H1 (cell line): ENCODE data around the gene SERPINB1. TPM values are rescaled to one million over a fixed set of nuclear protein-coding genes. Genes with fewer than 3 reads are reported as not detected.

Source experiments
- CTCF ChIA-PET: fragments of 300-600 bp; sonication (Branson Sonifier 250); formaldehyde crosslinking; loops from one replicate; lab custom pipeline; 2021; ENCODE audit not compliant: partially characterized antibody; lab: Charles Lee
- POLR2A ChIA-PET: fragments of 300-600 bp; sonication (Branson Sonifier 250); formaldehyde crosslinking; loops from one replicate; lab custom pipeline; 2021; ENCODE audit warnings: inconsistent platforms; ENCODE audit not compliant: partially characterized antibody; lab: Charles Lee
- DNase-seq, 2 experiments: peaks; one replicate each; pipeline versions ENCODE4 v3.0.0 to v3.0.0-alpha.2; 2010 to 2022; ENCODE audit warnings: low spot score in 2 of 2, low read depth in 1 of 2, mixed read lengths in 1 of 2
- FAIRE-seq: peaks from 2 replicates; lab custom pipeline; 2011; peaks lifted over from hg19 to GRCh38; lab: Jason Lieb, UNC
- H2AFZ ChIP-seq: 2 replicates; pipeline ENCODE4 v1.8.1; 2012; ENCODE audit warnings: low read length, inconsistent platforms
- H2AK5ac ChIP-seq: 2 replicates; pipeline ENCODE4 v1.6.1; 2013; ENCODE audit warnings: low read depth, low read length
- H2BK120ac ChIP-seq: replicated peaks from 2 replicates; pipeline ENCODE3; 2013; ENCODE audit warnings: low read depth, low read length, inconsistent platforms
- H2BK12ac ChIP-seq: 2 replicates; pipeline ENCODE4 v1.6.1; 2013; ENCODE audit warnings: low read depth, low read length
- H2BK15ac ChIP-seq: 2 replicates; pipeline ENCODE4 v1.6.1; 2013; ENCODE audit warnings: low read length
- H2BK20ac ChIP-seq: 2 replicates; pipeline ENCODE4 v1.6.1; 2013; ENCODE audit warnings: low read length
- H2BK5ac ChIP-seq: 2 replicates; pipeline ENCODE4 v1.6.1; 2013; ENCODE audit warnings: low read depth, low read length
- H3K14ac ChIP-seq: 2 replicates; pipeline ENCODE4 v1.6.1; 2013; ENCODE audit warnings: inconsistent platforms; ENCODE audit not compliant: insufficient read length
- H3K18ac ChIP-seq: 2 replicates; pipeline ENCODE4 v1.6.1; 2013; ENCODE audit warnings: low read length; ENCODE audit errors: extremely low read depth
- H3K23ac ChIP-seq: 2 replicates; pipeline ENCODE4 v1.6.1; 2013; ENCODE audit warnings: inconsistent platforms; ENCODE audit not compliant: insufficient read length
- H3K23me2 ChIP-seq: 2 replicates; pipeline ENCODE4 v1.6.1; 2013; ENCODE audit warnings: low read depth, low read length
- H3K27ac ChIP-seq: 2 replicates; pipeline ENCODE4 v1.6.1; 2011; ENCODE audit warnings: low read depth, low read length, inconsistent platforms
- H3K27me3 ChIP-seq, 4 experiments: replicated peaks in 1 of 4; 1 replicate in 1 of 4; 2 replicates in 3 of 4; pipeline versions ENCODE4 v1.6.1 to v1.8.1; 2011 to 2013; ENCODE audit warnings: low read length in 3 of 4, mild to moderate bottlenecking in 3 of 4, inconsistent platforms in 2 of 4, mixed read lengths in 2 of 4, moderate library complexity in 1 of 4; ENCODE audit not compliant: control insufficient read depth in 3 of 4, insufficient read depth in 3 of 4; ENCODE audit errors: extremely low read depth in 1 of 4
- H3K36me3 ChIP-seq, 4 experiments: 2 replicates each; pipeline versions ENCODE4 v1.6.1 to v1.8.1; 2011 to 2013; ENCODE audit warnings: mild to moderate bottlenecking in 4 of 4, low read length in 3 of 4, moderate library complexity in 2 of 4, control low read depth in 1 of 4, inconsistent platforms in 1 of 4; ENCODE audit not compliant: insufficient read depth in 4 of 4, control insufficient read depth in 2 of 4
- H3K4ac ChIP-seq: replicated peaks from 2 replicates; pipeline ENCODE3; 2013; ENCODE audit warnings: low read length, low read depth, mixed read lengths, inconsistent platforms; ENCODE audit not compliant: insufficient read length
- H3K4me1 ChIP-seq, 4 experiments: replicated peaks in 1 of 4; 1 replicate in 1 of 4; 2 replicates in 3 of 4; pipeline versions ENCODE4 v1.6.1 to v1.8.1; 2011 to 2013; ENCODE audit warnings: low read length in 3 of 4, inconsistent platforms in 2 of 4, mixed read lengths in 1 of 4; ENCODE audit not compliant: insufficient read depth in 4 of 4, control insufficient read depth in 3 of 4
- H3K4me2 ChIP-seq, 2 experiments: 2 replicates each; pipeline versions ENCODE4 v1.6.1 to v1.8.1; 2011 to 2013; ENCODE audit warnings: low read depth in 2 of 2, low read length in 2 of 2, control low read depth in 1 of 2, inconsistent platforms in 1 of 2, mild to moderate bottlenecking in 1 of 2; ENCODE audit not compliant: insufficient read depth in 1 of 2
- H3K4me3 ChIP-seq, 4 experiments: fragments of 200-600, 300-600 bp in 1 of 4; sonication (generic), shearing (Covaris generic), sonication (Bioruptor Twin) in 1 of 4; 2 replicates each; pipeline versions ENCODE4 v1.5.1 to v1.8.1; 2011 to 2016; ENCODE audit warnings: low read length in 4 of 4, low read depth in 3 of 4, control low read depth in 2 of 4, inconsistent platforms in 2 of 4, mild to moderate bottlenecking in 2 of 4, mixed read lengths in 1 of 4, moderate library complexity in 1 of 4; ENCODE audit not compliant: insufficient read depth in 2 of 4; ENCODE audit errors: extremely low read depth in 1 of 4
- H3K56ac ChIP-seq: replicated peaks from 2 replicates; pipeline ENCODE3; 2013; ENCODE audit warnings: low read depth, mild to moderate bottlenecking, mixed read lengths, low read length, inconsistent platforms; ENCODE audit not compliant: insufficient read length
- H3K79me1 ChIP-seq: 2 replicates; pipeline ENCODE4 v1.6.1; 2013; ENCODE audit warnings: low read depth, low read length, control low read depth
- H3K79me2 ChIP-seq, 2 experiments: 2 replicates each; pipeline versions ENCODE4 v1.6.1 to v1.8.1; 2012 to 2013; ENCODE audit warnings: low read length in 2 of 2, mild to moderate bottlenecking in 2 of 2, inconsistent platforms in 1 of 2; ENCODE audit not compliant: insufficient read depth in 2 of 2, control insufficient read depth in 1 of 2
- H3K9ac ChIP-seq, 4 experiments: replicated peaks in 1 of 4; 1 replicate in 1 of 4; 2 replicates in 3 of 4; pipeline versions ENCODE4 v1.6.1 to v1.8.1; 2011 to 2013; ENCODE audit warnings: low read depth in 3 of 4, low read length in 3 of 4, control low read depth in 2 of 4, mild to moderate bottlenecking in 2 of 4, moderate library complexity in 2 of 4, inconsistent platforms in 1 of 4; ENCODE audit errors: extremely low read depth in 1 of 4
- H3K9me3 ChIP-seq, 2 experiments: 2 replicates each; pipeline versions ENCODE4 v1.6.1 to v1.8.1; 2012 to 2013; ENCODE audit warnings: mild to moderate bottlenecking in 2 of 2, moderate library complexity in 2 of 2, control low read depth in 1 of 2, inconsistent platforms in 1 of 2, low read depth in 1 of 2, low read length in 1 of 2, mixed read lengths in 1 of 2; ENCODE audit not compliant: insufficient read depth in 2 of 2
- H4K20me1 ChIP-seq, 2 experiments: replicated peaks in 1 of 2; 2 replicates each; pipeline versions ENCODE3 to v1.8.1; 2011 to 2013; ENCODE audit warnings: inconsistent platforms in 2 of 2, low read length in 2 of 2, mild to moderate bottlenecking in 1 of 2; ENCODE audit not compliant: insufficient read depth in 2 of 2, control insufficient read depth in 1 of 2
- H4K5ac ChIP-seq: 2 replicates; pipeline ENCODE4 v1.6.1; 2013; ENCODE audit warnings: low read length, low read depth, mixed read lengths, inconsistent platforms; ENCODE audit not compliant: insufficient read length
- H4K8ac ChIP-seq: 2 replicates; pipeline ENCODE4 v1.8.0; 2013; ENCODE audit warnings: mild to moderate bottlenecking, moderate library complexity, low read length, inconsistent platforms; ENCODE audit not compliant: insufficient read depth; ENCODE audit errors: extremely low read depth
- H4K91ac ChIP-seq: replicated peaks from 2 replicates; pipeline ENCODE3; 2013; ENCODE audit warnings: low read length, mixed read lengths, inconsistent platforms; ENCODE audit not compliant: insufficient read length
- KDM1A ChIP-seq: fragments of 200-600, 300-600 bp; sonication (generic); IDR thresholded peaks from 2 replicates; pipeline ENCODE4 v1.7.1; 2016; ENCODE audit warnings: mild to moderate bottlenecking, low read length, borderline replicate concordance
- NRF1 ChIP-seq: IDR thresholded peaks from 2 replicates; pipeline ENCODE4 v1.6.1; 2011; ENCODE audit warnings: mild to moderate bottlenecking, low read depth, low read length, improper control_type of control experiment
- TCF12 ChIP-seq: IDR thresholded peaks from 2 replicates; pipeline ENCODE4 v1.6.1; 2011; ENCODE audit warnings: low read depth, mild to moderate bottlenecking, low read length
- TEAD4 ChIP-seq: IDR thresholded peaks from 2 replicates; pipeline ENCODE4 v1.6.1; 2012; ENCODE audit warnings: low read depth, low read length, inconsistent platforms, mixed read lengths
- WGBS, 2 experiments: shearing (Covaris generic) in 1 of 2; methylation state at CpG; one replicate each; pipeline versions ENCODE4 v1.1.6 to v1.1.7; 2013 to 2015; ENCODE audit warnings: low lambda C conversion rate in 2 of 2, mixed read lengths in 2 of 2, inconsistent platforms in 1 of 2, low coverage in 1 of 2, missing lambda C conversion rate in 1 of 2; ENCODE audit not compliant: insufficient replicate concordance in 2 of 2, insufficient coverage in 1 of 2, insufficient read length in 1 of 2; ENCODE audit errors: extremely low coverage in 1 of 2, missing lambda C conversion rate in 1 of 2; 5-methylcytosine and 5-hydroxymethylcytosine counted together
- polyA plus RNA-seq, 7 experiments: library from polyadenylated mRNA; depleted of rRNA in 3 of 7; stranded (reverse) in 5 of 7; unstranded in 2 of 7; fragments of >200 nt in 5 of 7; fragments of 200-250 nt in 2 of 7; gene quantifications; 1 replicate in 5 of 7; 2 replicates in 1 of 7; 4 replicates in 1 of 7; pipeline versions ENCODE4 v1.2.1 to v1.2.3, GENCODE V29; 2011 to 2013; ENCODE audit warnings: missing spikeins in 2 of 7, mixed read lengths in 2 of 7
- total RNA-seq: library from RNA; stranded (reverse); fragmentation: NEBNext Ultra II Directional; extraction: Animal tissue kit (Norgen Biotek cat#: 25700); gene quantifications from 2 replicates; pipeline ENCODE4 v1.2.1, GENCODE V29; 2021
- TF ChIP-seq, protein P1 (sequence below): IDR thresholded peaks from 2 replicates; pipeline ENCODE4 v1.6.1; 2012; ENCODE audit warnings: inconsistent platforms

SERPINB1 gene
- total and polyA plus RNA-seq, 2 of the 8 experiments (the other 6 are each of a cell fraction or from before 2014, with no cell fraction given): 8.1 to 17.3 TPM

- no peak overlapping the region for H3K14ac ChIP-seq
- ChIA-PET CTCF (interaction anchor here (1.0 to 2.4 kb wide), 6 partner anchors 28 to 164 kb away, joined by 3 to 10 read pairs (median 3); no protein-coding TSS in a partner anchor), POLR2A (no interaction called here)
- no peak overlapping the region for H3K56ac ChIP-seq
- TF ChIP-seq KDM1A (no peak), NRF1 (no peak), TEAD4 (no peak), TCF12 (no peak)
- TF ChIP-seq, protein P1, sequence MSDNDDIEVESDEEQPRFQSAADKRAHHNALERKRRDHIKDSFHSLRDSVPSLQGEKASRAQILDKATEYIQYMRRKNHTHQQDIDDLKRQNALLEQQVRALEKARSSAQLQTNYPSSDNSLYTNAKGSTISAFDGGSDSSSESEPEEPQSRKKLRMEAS: no peak
- H4K20me1 ChIP-seq: no peaks in the 10 kb centered on the region
- no peak overlapping the region for H3K4ac ChIP-seq
- no peak overlapping the region for H4K91ac ChIP-seq
- no peak overlapping the region for H4K5ac ChIP-seq
- H3K18ac ChIP-seq: no peak overlapping the region
- no peaks in the 10 kb centered on the region for H3K27me3 ChIP-seq
- H3K9ac ChIP-seq: no peak overlapping the region
- H2BK15ac ChIP-seq: no peak overlapping the region
- H3K4me3 ChIP-seq: no peak overlapping the region
- no peak overlapping the region for H3K27ac ChIP-seq
- H3K4me2 ChIP-seq: no peak overlapping the region
- no peaks in the 10 kb centered on the region for H3K23me2 ChIP-seq
- H3K23ac ChIP-seq: no peak overlapping the region
- no peak overlapping the region for H2BK120ac ChIP-seq
- no peaks in the 10 kb centered on the region for H3K36me3 ChIP-seq
- no peaks in the 10 kb centered on the region for H3K79me2 ChIP-seq
- no peak overlapping the region for H2BK5ac ChIP-seq
- no peaks in the 10 kb centered on the region for H3K79me1 ChIP-seq
- no peak overlapping the region for H4K8ac ChIP-seq
- 90% methylated on average over 6 of the region's 6 CpGs; no CpG with 5 or more reads in 1 of the 2 experiments for WGBS, 2 experiments
- no peak overlapping the region for H2BK12ac ChIP-seq
- no peak overlapping the region for H2AFZ ChIP-seq
- no peak overlapping the region for H2BK20ac ChIP-seq
- no peak for DNase-seq
- H3K9me3 ChIP-seq: no peaks in the 10 kb centered on the region
- FAIRE-seq: no peak
- H3K4me1 ChIP-seq: no peaks in the 10 kb centered on the region
- no peak overlapping the region for H2AK5ac ChIP-seq
Observed at GRCh38 chr6:2827142-2827541, 14.5 kb downstream of the SERPINB1 start.
